Measurements from ENCODE around the gene CDH13. TPM values are rescaled to one million over a fixed set of nuclear protein-coding genes. Genes with fewer than 3 reads are reported as not detected.

CDH13 gene
- total RNA-seq, 1 donor from 2014 or later, result 2.3 TPM

- no peak overlapping the region for H3K4me3 Mint-ChIP-seq (ENCODE audit: unreplicated experiment)
- no peaks in the 10 kb centered on the region for H3K9me3 Mint-ChIP-seq (ENCODE audit: unreplicated experiment)
- no peak overlapping the region for H3K27ac Mint-ChIP-seq (ENCODE audit: unreplicated experiment)
- H3K27me3 Mint-ChIP-seq (ENCODE audit: unreplicated experiment), result no peaks in the 10 kb centered on the region
- no peaks in the 10 kb centered on the region for H3K4me1 Mint-ChIP-seq (ENCODE audit: unreplicated experiment)
- no peaks in the 10 kb centered on the region for H3K36me3 Mint-ChIP-seq (ENCODE audit: low read depth, unreplicated experiment)
- no peak for DNase-seq (ENCODE audit: low spot score)
- TF ChIP-seq CTCF (IDR thresholded peaks at IDR 0.05; ENCODE audit: unreplicated experiment), result no peak
These were observed 250.2 kb downstream of the CDH13 start for GRCh38 chr16:82876951-82877350.

- TF ChIP-seq CTCF (IDR thresholded peaks at IDR 0.05; ENCODE audit: unreplicated experiment), result no peak
- H3K9me3 Mint-ChIP-seq (ENCODE audit: unreplicated experiment), result no peaks in the 10 kb centered on the region
These were observed 251.7 kb downstream of the CDH13 start for GRCh38 chr16:82878466-82878865.

GRCh38 chr16:82880346-82880745, 253.6 kb downstream of the CDH13 start:
- TF ChIP-seq CTCF (IDR thresholded peaks at IDR 0.05; ENCODE audit: unreplicated experiment), result no peak
- no peak overlapping the region for H3K4me3 Mint-ChIP-seq (ENCODE audit: unreplicated experiment)
- no peak for DNase-seq (ENCODE audit: low spot score)
- no peaks in the 10 kb centered on the region for H3K9me3 Mint-ChIP-seq (ENCODE audit: unreplicated experiment)
- H3K4me1 Mint-ChIP-seq (ENCODE audit: unreplicated experiment), result peaks cover 5% of the 10 kb centered on the region
- H3K27me3 Mint-ChIP-seq (ENCODE audit: unreplicated experiment), result no peaks in the 10 kb centered on the region
- H3K36me3 Mint-ChIP-seq (ENCODE audit: low read depth, unreplicated experiment), result no peaks in the 10 kb centered on the region
- no peak overlapping the region for H3K27ac Mint-ChIP-seq (ENCODE audit: unreplicated experiment)

More at GRCh38 chr16:82878466-82878865, 251.7 kb downstream of the CDH13 start:
- no peaks in the 10 kb centered on the region for H3K27me3 Mint-ChIP-seq (ENCODE audit: unreplicated experiment)
- DNase-seq (ENCODE audit: low spot score), result no peak
- H3K4me3 Mint-ChIP-seq (ENCODE audit: unreplicated experiment), result no peak overlapping the region
- H3K27ac Mint-ChIP-seq (ENCODE audit: unreplicated experiment), result no peak overlapping the region
- no peaks in the 10 kb centered on the region for H3K36me3 Mint-ChIP-seq (ENCODE audit: low read depth, unreplicated experiment)
- peaks cover 5% of the 10 kb centered on the region for H3K4me1 Mint-ChIP-seq (ENCODE audit: unreplicated experiment)

- no peak for DNase-seq (ENCODE audit: low spot score)
- TF ChIP-seq CTCF (IDR thresholded peaks at IDR 0.05; ENCODE audit: unreplicated experiment), result no peak
- Mint-ChIP-seq H3K27me3 (ENCODE audit: unreplicated experiment) (no peaks in the 10 kb centered on the region), H3K27ac (ENCODE audit: unreplicated experiment) (no peak overlapping the region), H3K4me3 (ENCODE audit: unreplicated experiment) (no peak overlapping the region), H3K36me3 (ENCODE audit: low read depth, unreplicated experiment) (no peaks in the 10 kb centered on the region), H3K4me1 (ENCODE audit: unreplicated experiment) (peaks cover 5% of the 10 kb centered on the region), H3K9me3 (ENCODE audit: unreplicated experiment) (no peaks in the 10 kb centered on the region)
These were observed 254.7 kb downstream of the CDH13 start for GRCh38 chr16:82881516-82881915.

- no peak for TF ChIP-seq CTCF (IDR thresholded peaks at IDR 0.05; ENCODE audit: unreplicated experiment)
- Mint-ChIP-seq H3K27ac (ENCODE audit: unreplicated experiment) (no peak overlapping the region), H3K4me1 (ENCODE audit: unreplicated experiment) (peaks cover 5% of the 10 kb centered on the region), H3K36me3 (ENCODE audit: low read depth, unreplicated experiment) (no peaks in the 10 kb centered on the region), H3K9me3 (ENCODE audit: unreplicated experiment) (no peaks in the 10 kb centered on the region), H3K4me3 (ENCODE audit: unreplicated experiment) (no peak overlapping the region), H3K27me3 (ENCODE audit: unreplicated experiment) (no peaks in the 10 kb centered on the region)
- DNase-seq (ENCODE audit: low spot score), result no peak
These were observed 255.5 kb downstream of the CDH13 start for GRCh38 chr16:82882226-82882625.

Measured in endothelial cell (in vitro differentiated cells).